HepG2 (cell line): ENCODE results near the gene TSEN54. TPM values are rescaled to one million over a fixed set of nuclear protein-coding genes. Genes with fewer than 3 reads are reported as not detected.

ENCODE experiments used
- ARID4A ChIP-seq: sonication (generic); formaldehyde crosslinking; IDR thresholded peaks from 2 replicates; pipeline ENCODE4 v1.5.0; 2020; ENCODE audit warnings: mild to moderate bottlenecking, missing genetic modification reagents, borderline replicate concordance
- FUBP1 ChIP-seq: sonication (generic); formaldehyde crosslinking; IDR thresholded peaks from 2 replicates; pipeline ENCODE4 v1.5.1; 2020; ENCODE audit warnings: missing genetic modification reagents, mild to moderate bottlenecking, borderline replicate concordance
- HIC2 ChIP-seq: sonication (generic); formaldehyde crosslinking; IDR thresholded peaks from 2 replicates; pipeline ENCODE4 v1.9.0; 2022; ENCODE audit warnings: low read depth, missing genetic modification reagents
- JUNB ChIP-seq: sonication (generic); formaldehyde crosslinking; IDR thresholded peaks from 2 replicates; pipeline ENCODE4 v1.8.0; 2022; ENCODE audit warnings: missing genetic modification reagents, mild to moderate bottlenecking, borderline replicate concordance
- NR0B2 ChIP-seq: sonication (generic); formaldehyde crosslinking; IDR thresholded peaks from 2 replicates; pipeline ENCODE4 v1.4.0; 2020; ENCODE audit warnings: mild to moderate bottlenecking, missing genetic modification reagents
- PBX3 ChIP-seq: sonication (generic); formaldehyde crosslinking; IDR thresholded peaks from 2 replicates; pipeline ENCODE4 v1.8.1; 2023; ENCODE audit warnings: missing genetic modification reagents, inconsistent platforms, borderline replicate concordance
- RARA ChIP-seq: IDR thresholded peaks from 2 replicates; pipeline ENCODE4 v1.6.1; 2016; ENCODE audit warnings: missing genetic modification reagents, missing compliant biosample characterization
- SKI ChIP-seq: fragments of 450-650 bp; IDR thresholded peaks from one replicate; pipeline ENCODE4 v1.6.1; 2018; ENCODE audit warnings: mild to moderate bottlenecking; ENCODE audit not compliant: partially characterized antibody
- SOX6 ChIP-seq, 2 experiments: fragments of 450-650 bp in 1 of 2; sonication (generic) in 1 of 2; formaldehyde crosslinking in 1 of 2; IDR thresholded peaks; 2 replicates each; pipeline versions ENCODE4 v1.4.0 to v1.6.1; 2017 to 2020; ENCODE audit warnings: antibody characterized with exemption in 1 of 2, mild to moderate bottlenecking in 1 of 2, missing genetic modification reagents in 1 of 2
- ZBTB4 ChIP-seq: sonication (generic); formaldehyde crosslinking; IDR thresholded peaks from 2 replicates; pipeline ENCODE4 v1.4.0; 2020; ENCODE audit warnings: missing genetic modification reagents, mild to moderate bottlenecking, borderline replicate concordance
- ZNF124 ChIP-seq: sonication (generic); formaldehyde crosslinking; IDR thresholded peaks from 2 replicates; pipeline ENCODE4 v1.4.0; 2020; ENCODE audit warnings: missing genetic modification reagents
- ZNF350 ChIP-seq: sonication (generic); formaldehyde crosslinking; IDR thresholded peaks from 2 replicates; pipeline ENCODE4 v1.4.0; 2020; ENCODE audit warnings: mild to moderate bottlenecking, low read depth, missing genetic modification reagents, borderline replicate concordance
- ZNF792 ChIP-seq: IDR thresholded peaks from 2 replicates; pipeline ENCODE4 v1.6.1; 2016
- polyA plus RNA-seq, 8 experiments: library from polyadenylated mRNA; depleted of rRNA in 3 of 8; stranded (reverse) in 7 of 8; unstranded in 1 of 8; fragments of >200 nt; fragmentation: Illumina TruSeq in 4 of 8; extraction: Trizol in 4 of 8; gene quantifications; 2 replicates each; pipeline versions ENCODE4 v1.2.1 to v1.2.3, GENCODE V29; 2011 to 2016; ENCODE audit warnings: low read depth in 4 of 8, missing spikeins in 1 of 8, mixed read lengths in 1 of 8; ENCODE audit not compliant: insufficient read depth in 1 of 8
- total RNA-seq, 5 experiments: library from RNA; depleted of rRNA; stranded (reverse); fragments of >200 nt; fragmentation: Illumina TruSeq; extraction: Trizol; gene quantifications; 2 replicates each; pipeline ENCODE4 v1.2.3, GENCODE V29; 2016; ENCODE audit warnings: low read depth in 1 of 5

Gene TSEN54
- total and polyA plus RNA-seq, 2 of the 13 experiments (the other 11 are each of a cell fraction or from before 2014, with no cell fraction given), result 62.9 to 63.3 TPM

GRCh38 chr17:75504347-75505151 is 11.8 kb upstream of the TSEN54 start (continued):
- no peak for TF ChIP-seq FUBP1 (CRISPR knock-in tag)
- TF ChIP-seq NR0B2, result no peak
- peak; percentile 70 for TF ChIP-seq ARID4A (CRISPR knock-in tag)
- no peak for TF ChIP-seq SOX6 (IDR thresholded peaks at IDR 0.05)
- TF ChIP-seq SOX6 (CRISPR knock-in tag; IDR thresholded peaks at IDR 0.05), result peak; percentile 31; the same call in 1 of the 2 replicates
- TF ChIP-seq ZNF792 (CRISPR knock-in tag), result 0 out of 2 replicates have a peak, but pooled peaks have one; percentile 30
- peak; percentile 71; the same call in 1 of the 2 replicates for TF ChIP-seq ZBTB4 (CRISPR knock-in tag)
- no peak for TF ChIP-seq JUNB (CRISPR knock-in tag)
- TF ChIP-seq RARA (CRISPR knock-in tag), result peak; percentile 39; the same call in 1 of the 2 replicates
- TF ChIP-seq ZNF350 (CRISPR knock-in tag), result peak; percentile 53; the same call in 1 of the 2 replicates
- no peak for TF ChIP-seq PBX3 (CRISPR knock-in tag)
- 0 out of 2 replicates have a peak, but pooled peaks have one; percentile 54 for TF ChIP-seq ZNF124 (CRISPR knock-in tag)
- TF ChIP-seq HIC2 (CRISPR knock-in tag), result peak; percentile 97
- TF ChIP-seq SKI, result no peak
